ENCODE data around the gene RPGR.

Gene RPGR

GRCh38 chrX:38247051-38247450, 80.3 kb downstream of the RPGR start:
- no peak for DNase-seq

DNA sequence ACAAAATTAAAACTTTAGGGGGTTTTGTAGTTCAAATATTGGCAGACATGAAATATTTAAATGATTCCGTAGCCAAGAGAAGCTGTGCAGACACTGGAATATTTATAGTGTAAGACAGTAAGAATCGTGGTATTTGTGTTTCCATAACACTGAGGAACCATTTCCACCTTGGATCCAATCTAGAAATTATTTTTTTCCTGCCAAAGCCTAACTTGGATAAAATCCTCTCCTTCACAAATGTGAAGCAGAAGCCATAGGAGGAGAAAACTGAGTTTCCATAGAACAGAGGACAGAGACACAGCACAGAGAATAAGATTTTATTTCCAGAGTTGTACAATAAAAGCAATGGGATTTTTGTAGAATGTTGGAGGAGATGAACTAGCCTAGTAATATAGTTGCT, 86.8 kb downstream of the RPGR start:
- no peak for DNase-seq

- DNase-seq = no peak
These were observed 90.3 kb downstream of the RPGR start for GRCh38 chrX:38236901-38237615.

- DNase-seq = no peak
These were observed 93.2 kb downstream of the RPGR start for GRCh38 chrX:38233891-38234667.

DNA sequence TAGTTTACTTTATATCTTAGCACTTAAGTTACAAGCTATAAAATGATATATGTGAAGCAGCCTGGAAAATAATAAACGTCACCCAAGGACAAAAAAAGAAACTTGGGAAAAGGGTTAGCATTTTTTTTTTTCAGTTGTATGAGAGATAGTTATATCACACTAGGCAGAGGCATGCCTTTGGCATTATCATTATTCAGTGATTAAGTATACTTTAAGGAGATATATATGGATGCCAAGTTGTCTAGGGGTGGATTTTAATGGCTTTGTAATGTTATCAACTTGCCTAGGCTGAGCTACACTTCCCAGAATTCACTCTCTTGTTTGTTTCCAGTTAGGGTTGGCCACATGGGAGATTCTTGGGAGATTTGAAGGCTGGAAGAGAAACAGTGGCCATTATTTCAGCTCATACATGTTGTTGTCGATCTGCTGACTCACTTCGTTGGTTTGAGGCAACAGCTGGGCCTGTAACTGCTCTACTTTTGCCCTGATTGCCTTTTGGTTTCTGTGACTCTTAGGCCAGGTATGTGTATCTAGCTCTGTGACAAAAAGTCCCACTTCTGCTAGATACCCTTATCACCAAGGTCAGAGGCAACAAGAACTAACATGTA, 95.1 kb downstream of the RPGR start:
- no peak for DNase-seq

DNA sequence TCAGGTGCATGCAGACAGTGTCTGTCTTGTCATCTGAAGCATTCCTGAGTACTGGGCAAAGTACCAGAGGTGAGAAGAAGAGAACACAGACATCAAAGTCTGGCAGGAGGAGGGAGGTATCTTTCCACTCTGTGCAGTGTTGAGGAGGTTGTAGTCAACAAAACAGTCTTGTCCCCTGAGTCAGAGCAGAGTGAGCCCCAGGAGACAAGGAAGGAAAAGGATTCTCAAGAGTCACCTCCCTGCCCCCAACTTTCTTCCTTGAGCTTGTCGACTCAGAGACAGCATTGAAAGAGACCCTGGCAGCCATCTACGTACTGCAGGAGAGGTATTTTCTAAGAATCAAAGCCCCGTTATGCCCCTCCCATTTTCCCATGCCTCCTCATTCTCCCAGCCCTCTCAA, 102.2 kb downstream of the RPGR start:
- no peak for DNase-seq

DNA sequence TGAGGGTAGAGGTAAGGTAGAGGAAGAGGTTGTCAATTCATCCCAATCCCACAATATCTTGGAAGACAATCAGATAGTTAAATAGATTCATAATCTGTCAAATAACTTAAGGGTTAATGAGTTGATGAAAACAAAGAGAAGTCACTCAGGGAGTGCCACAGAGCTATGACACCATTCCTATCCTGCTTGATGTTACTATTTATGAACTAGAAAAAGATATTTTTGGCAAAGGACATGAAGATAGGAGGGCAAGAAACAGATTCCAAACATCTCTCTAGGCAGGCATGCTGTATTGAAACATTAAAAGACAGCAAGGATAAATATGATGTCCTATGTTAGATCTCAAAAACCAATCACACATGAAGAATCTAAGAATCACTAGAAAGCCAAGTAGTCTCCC, 103.1 kb downstream of the RPGR start:
- DNase-seq = no peak

DNA sequence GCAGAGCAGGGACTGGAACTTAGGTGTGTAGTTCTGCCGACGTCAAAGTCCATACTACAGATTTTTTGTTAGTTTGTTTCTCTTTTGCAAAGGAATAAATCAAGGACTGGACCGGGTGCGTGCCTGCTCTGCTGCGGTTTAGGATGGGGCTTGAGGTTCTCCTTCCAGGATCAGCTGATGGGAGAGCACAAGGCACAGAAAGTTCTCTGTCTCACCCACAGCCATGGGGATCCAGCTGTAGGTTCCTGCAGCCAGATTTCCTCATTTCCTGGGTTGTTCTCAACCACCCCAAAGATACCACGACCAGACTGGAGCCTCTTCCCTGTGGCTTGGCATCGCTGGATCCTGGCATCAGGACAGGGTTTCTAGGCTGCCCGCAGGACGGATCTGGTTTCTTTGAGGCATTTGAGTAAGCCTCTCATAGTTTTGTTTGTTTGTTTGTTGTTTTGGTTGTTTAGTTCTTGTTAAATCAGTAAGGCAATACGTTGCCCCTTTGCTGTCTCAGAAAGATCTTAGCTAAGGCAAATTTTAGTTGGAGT, 105.8 kb downstream of the RPGR start:
- DNase-seq = no peak

DNA sequence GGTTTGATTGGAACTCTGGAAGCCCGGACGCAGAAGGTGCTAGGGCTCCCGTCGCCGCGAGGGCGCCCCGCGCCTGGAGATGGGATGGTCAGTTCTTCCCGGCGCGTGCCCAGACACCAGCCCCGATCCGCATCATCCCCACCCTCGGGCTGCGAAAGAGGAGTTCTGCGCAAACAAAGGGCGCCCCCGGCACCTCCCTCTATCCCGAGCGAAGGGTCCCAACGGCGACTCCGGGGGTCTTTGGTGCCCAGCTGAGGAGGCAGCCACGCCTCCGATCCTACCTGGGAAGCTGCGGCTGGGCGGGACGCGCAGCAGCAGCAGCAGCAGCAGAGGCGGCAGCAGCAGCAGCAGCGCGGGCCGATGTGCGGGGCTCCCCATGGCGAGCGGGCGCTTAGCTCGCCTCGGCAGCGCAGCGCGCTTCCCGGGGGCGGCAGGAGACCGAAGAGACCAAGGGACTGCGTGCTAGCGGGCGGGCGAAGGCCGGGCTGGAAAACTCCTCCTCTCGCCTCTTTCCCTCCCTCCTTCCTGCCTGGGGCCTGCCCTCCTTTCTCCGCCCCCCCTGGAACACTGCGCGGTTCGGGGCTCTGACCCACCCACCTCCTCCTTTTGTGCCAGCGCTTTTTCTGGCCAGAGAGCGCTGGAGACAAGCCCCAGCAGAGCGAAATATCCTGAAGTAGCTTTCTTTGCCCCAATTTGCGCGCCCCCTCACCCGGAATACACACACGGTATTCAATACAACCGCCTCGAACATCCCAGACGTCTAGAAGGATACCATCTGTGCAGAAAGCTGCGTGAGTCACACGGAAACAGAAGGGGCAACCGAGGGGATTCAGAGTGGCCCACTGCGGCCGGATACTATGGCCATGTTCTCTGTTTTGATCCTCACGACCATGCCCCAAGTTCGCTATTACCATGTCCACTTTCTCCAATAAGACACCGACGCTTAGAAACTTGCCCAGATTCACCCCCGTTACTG, 106.6 kb downstream of the RPGR start, which contains the start of gene SRPX:
Gene SRPX (minus strand): TSS at position 457 of the 976 bp plus-strand sequence. CDS start 79 bp downstream, at position 378.
- no peak for DNase-seq

DNA sequence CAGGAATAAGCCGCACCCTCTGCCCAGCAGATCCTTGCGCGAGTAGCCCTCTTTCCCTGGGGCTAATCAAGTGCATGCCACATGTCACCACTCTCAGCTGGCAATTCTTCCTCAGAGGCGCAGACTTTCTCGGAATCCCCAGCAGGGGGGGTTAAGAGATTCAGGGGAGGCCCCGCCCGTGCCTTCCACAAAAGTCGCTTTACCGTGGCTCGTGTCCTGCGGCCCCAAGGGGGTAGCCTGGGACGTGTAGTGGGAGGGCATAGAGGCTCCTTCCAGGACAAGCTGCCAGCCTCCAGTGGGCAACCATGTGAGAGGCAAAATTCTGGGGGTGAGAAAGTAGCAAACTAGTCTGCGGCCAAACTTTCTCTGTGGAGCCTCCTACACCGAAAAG, 107.3 kb downstream of the RPGR start:
- DNase-seq = no peak

Measured in central memory CD4-positive, alpha-beta T cell (primary cell).